Measurements from ENCODE around the gene TBCD.
"Not testable (repeated sequence)": the region's sequence is repeated elsewhere in the genome, so short reads cannot be mapped to it uniquely, and the experiment has no call there.

Gene TBCD

DNA sequence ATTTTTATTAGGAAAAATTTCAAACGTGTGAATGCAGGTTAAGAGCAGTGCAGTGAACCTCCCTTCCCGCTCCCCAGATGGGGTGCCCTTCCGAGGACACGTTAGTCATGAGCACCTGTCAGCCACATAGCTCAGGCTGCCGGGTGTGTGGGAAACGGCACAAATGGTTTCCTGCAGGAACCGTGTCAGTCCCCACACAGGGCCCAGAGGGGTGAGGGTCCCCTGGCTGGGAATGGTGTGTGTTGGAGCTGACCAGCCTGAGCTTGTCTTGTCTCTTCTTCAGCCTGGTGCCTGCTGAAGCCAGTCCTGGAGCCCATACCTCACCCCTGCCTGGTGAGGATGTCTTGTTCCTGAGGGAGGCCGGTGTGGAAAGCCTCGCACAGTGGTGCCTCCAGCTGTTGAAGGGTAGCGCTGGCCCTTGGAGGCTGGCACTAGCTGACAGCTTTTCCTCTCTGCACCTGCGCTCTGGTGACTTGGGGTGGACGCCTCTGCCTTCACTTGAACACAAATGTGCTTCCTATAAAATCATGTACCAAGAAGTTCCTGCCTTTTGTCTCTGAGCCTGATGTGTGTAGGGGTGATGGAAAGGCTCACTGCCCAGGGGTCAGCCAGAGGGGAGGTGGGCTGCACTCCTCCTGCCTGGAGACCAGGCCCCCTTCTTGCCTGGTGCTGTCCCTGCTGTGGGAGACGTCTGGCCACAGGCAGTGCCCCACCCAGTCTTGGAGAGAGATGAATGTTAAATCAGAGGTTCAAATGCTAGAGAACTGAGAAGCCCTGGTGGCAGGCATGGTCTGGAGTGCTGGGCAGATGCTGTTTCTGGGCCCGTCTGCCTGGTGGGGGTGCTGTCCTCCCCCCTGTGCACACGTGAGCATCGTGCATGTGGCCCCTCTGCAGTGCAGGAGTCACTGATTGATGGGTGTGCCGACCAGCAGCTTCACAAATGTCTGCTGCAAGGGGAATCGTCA lies 190.6 kb downstream of the TBCD start:
- no peak for DNase-seq

DNA sequence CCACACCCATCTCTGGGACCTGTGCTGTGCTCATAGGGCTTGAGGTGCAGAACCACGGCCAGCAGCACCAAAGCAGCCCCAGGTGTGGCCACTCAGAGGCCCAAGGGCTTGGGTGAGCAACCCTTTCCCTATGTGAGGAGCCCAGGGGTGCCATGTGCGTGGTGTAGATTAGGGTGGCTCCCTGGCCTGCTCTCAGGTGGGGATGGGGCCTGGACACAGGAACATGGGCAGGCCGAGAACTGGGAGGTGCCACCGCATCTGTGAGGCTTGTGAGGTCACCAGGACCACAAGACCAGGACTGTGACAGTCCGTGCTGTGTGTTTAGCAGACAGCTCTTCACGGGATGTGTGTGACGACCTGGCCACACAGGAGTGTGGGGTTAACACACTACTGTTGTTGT lies 191.5 kb downstream of the TBCD start:
- no peak for DNase-seq

DNA sequence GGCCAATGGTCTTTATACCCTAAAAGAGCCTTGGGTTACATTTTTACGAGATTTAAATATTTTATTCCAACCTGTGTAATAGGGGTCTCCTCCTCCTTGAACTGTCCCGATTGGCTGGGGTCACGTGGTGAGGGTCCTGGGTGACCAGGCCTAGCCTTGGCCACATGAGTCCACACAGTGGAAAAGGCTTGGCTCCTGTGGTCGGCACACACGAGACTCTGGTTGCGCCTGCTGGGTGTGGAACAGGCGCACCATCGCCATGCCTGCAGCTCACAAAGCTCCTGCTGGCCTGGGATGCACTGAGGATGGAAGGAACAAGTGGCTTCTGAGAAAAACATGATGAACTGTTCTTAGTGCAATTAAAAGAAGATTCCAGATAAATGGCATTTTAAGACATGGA lies 191.9 kb downstream of the TBCD start:
- DNase-seq: no peak

DNA sequence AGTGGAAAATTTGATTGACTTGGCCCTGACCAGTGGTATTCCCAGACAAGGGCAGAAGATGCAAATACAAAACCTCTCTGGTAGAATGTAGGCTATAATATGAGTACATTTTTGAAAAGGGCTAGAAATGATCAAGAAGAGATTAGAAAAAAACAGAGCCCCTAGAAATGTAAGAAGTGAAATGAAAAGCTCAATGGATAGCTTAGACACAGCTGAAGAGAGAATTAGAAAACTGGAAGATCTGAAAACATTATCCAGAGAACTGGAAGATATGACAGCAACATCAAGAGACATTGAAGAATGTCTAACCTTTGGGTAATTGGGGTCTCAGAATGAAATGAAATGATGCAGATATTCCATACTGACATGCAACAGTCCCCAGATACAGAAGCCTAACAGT lies 193.1 kb downstream of the TBCD start:
- DNase-seq: peak; percentile 18

DNA sequence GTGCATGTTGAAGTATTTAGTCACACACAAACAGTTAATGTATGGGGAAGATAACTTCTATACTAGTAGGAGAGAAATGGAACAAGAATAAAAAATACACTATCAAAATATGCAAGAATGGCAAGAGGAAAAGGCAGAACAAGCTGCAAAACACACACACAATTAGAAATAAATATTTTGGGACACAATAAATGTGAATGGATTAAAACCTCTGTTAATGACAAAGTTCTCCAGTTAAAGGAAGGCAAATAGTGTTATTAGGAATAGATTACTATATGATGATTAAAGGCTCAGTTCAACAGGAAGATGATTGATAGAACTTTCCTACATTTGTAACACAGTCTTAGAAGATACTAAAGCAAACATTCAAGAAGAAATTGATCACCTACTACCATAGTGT lies 194.2 kb downstream of the TBCD start:
- DNase-seq: no peak

DNA sequence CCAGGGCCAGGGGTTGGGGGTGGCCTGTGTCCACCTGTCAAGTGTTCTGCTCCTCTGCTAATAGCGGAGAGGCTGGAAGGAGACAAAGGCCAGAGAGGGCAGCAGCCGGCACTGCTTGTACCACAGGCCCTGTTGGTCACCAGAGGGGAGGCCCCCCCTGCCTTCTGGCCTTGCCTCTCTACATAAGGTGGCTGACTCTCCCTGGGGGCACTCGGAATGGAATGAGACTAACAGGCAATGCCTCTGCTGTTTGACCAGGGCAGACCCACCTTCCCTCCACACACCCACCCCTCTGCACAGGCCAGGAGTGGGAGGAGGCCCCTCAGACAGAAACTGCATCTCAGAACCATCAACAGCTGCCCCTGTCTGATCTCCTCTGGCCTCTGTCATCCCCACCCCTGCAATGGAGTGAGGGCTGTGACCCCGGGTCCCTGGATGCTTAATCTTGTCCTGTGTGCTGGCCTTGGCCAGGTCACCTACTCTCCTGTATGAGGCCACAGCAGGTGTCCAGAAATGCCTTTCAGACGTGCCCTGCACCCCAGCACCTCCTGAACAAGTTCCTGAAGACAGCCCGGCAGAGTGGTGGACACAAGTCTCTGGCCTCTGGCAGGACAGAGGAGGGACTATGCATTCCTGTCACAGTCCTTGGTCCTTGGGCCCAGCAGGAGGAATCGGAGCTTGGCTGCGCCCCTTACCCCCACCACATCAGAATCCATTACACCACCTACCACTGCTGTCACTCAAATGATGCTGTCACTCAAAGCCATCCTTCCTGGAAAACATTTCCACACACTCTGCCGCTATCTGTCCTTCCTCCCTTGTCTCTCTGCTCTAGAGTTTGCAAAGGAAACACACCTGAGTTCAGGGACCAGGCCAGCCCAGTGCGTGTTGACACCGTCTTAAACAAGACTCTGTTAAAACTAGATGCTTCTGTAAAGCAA lies 195.5 kb downstream of the TBCD start:
- DNase-seq: no peak

DNA sequence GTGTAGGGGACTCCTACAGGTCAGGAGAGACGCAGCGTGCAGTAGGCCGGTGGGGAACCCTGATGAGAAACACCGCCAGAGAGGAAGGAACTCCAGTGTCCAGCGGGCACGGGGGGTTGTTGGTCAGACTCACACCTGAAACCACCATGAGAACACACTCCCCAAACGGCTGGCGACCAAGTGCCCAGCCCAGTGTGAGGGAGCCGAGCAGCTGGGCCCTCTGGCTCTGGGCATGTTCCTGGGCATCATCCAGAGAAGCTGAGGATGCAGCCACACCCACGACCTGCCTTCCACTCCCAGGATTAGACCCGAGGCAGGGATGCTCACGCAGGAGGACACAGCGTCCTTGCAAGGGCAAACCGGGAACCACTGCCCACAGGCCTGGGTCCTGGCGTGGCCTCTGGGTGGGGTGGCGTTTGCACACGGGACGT lies 196.2 kb downstream of the TBCD start:
- no peak for DNase-seq

DNA sequence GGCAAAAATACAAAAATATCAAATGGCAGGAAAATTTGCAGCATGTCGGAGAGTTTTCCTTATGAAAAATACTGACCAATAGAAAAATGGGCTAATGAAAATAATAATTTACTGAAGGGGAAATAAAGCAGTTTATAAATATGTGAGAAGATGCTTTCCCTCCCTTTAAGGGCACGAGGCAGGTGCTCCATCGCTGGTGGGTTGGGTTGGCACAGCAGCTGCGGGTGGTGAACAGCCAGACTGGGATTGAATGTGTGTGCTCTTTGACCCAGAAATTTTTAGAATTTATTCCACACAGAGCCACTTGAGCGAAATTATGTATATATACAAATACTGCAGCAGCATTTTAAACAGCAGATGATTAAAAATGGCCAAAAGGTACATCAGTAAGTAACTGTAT lies 197.1 kb downstream of the TBCD start:
- no peak for DNase-seq

DNA sequence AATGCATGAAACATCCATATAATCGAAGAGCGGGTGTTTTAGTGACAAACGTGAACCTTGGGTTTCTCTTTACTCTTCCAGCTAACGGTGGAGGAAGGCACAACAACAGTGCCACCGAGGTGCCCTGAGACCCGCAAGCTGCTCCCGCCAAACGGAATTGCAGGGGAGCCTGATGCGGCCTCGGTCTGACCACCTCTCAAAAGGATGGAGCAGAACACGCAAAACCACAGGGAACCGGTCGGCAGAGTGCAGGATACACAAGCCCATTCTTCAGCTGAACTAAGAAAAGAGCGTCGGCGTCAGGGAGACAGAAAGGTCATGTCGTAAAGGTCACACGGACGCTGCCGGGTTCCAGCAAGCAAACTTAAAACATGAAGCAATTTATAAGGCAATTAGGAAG lies 197.5 kb downstream of the TBCD start:
- no peak for DNase-seq

DNA sequence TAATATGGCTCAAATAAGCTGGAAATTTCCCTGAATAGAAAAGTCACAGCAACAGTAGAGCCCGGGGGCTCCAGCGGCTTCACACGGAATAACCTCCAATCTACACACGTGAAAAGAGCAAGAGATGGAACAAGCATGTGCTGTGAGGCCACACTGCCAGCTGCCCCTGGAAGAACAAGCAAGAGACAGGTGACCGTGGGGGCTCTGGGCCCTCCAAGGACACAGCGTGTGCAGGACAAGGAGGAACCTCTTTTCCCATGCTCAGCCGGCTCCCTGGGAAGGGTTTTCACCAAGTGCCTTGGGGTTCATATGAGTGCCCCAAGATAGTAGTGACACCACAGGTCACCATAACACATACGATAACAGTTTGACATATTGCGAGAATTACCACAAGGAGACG lies 198.1 kb downstream of the TBCD start:
- no peak for DNase-seq

DNA sequence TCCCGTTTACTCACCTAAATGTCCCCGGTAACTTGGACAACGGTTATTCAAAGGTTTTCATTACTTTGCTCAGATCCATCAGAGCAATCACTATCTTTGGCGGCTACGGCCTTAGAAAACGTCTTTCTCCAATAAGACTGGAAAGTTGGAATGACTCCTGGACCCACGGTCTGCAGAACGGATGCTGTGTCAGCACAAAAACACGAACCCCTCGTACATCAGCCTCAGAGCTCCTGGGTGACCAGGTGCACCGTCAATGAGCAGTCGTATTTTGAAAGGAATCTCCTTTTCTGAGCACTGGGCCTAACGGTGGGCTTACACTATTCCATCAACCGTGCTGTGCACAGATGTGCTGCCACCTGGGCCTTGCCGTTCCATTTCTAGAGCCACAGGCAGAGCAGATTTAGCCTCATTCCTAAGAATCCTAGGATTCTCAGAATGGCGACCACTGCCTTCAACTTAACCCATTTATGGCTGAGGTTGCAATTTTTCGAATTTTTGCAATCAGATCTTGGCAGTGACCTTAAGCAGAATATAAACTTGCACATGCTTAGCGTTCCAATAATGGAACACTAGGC lies 198.7 kb downstream of the TBCD start:
- no peak for DNase-seq

DNA sequence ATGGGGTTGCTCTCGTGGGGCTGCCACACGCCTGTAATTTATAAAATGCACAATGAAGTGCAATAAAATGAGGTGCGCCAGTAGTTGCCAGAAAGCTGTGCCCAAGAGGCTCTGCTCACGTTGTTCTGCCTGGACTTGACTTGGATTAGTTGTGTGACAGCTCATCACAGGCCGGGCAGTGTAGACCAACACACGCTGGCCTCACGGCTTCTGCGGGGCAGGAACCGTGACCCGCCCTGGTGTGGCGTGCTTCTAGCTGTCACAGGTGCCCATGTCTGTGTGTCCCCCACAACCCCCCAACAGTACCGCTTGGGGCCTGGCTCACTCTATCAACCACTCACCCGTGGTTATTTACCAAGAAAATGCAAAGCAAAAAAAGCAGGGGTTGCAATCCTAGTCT lies 200.2 kb downstream of the TBCD start:
- DNase-seq: no peak

DNA sequence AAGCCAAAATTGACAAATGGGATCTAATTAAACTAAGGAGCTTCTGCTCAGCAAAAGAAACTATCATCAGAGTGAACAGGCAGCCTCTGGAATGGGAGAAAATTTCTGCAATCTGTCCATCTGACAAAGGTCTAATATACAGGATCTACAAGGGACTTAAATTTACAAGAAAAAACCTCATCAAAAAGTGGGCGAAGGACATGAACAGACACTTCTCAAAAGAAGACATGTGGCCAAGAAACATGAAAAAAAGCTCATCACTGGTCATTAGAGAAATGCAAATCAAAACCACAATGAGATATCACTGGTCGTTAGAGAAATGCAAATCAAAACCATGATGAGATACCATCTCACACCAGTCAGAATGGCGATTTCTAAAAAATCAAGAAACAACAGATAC lies 203.2 kb downstream of the TBCD start:
- not testable (repeated sequence) for DNase-seq

DNA sequence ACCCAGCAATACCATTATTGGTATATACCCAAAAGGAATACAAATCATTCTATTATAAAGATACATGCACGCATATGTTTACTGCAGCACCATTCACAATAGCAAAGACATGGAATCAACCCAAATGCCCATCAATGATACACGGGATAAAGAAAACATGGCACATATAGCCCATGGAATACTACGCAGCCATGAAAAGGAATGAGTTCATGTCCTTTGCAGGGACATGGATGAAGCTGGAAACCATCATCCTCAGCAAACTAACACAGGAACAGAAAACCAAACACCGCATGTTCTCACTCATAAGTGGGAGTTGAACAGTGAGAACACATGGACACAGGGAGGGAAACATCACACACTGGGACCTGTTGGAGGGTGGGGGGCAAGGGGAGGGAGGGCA lies 203.8 kb downstream of the TBCD start:
- not testable (repeated sequence) for DNase-seq

DNA sequence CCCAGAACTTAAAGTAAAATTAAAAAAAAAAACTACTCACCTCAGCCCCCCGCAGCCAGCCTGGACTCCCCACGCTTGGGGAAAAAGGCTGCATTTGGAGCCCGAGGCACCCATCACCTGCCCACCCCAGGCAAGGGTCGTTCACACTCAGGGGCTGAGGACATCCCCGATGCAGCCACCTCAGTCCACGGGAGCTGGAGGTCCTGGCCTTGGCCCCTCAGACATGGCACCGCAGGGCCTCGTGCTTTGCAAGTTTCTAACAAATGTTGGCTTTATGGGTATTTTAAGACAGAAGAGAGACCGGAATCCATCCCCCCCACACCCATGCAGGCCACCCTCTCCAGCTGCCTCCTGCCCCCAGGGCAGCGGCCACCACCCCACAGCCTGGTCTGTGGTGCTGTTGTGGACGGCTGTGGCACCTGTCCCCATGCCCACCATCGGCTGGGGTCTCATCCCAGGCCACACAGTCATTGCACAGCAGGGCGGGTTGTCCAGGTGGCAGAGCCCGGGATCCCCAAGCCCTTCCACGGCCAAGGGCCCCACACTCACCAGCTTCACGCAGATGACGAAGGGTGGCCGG lies 204.4 kb downstream of the TBCD start:
- DNase-seq: no peak

DNA sequence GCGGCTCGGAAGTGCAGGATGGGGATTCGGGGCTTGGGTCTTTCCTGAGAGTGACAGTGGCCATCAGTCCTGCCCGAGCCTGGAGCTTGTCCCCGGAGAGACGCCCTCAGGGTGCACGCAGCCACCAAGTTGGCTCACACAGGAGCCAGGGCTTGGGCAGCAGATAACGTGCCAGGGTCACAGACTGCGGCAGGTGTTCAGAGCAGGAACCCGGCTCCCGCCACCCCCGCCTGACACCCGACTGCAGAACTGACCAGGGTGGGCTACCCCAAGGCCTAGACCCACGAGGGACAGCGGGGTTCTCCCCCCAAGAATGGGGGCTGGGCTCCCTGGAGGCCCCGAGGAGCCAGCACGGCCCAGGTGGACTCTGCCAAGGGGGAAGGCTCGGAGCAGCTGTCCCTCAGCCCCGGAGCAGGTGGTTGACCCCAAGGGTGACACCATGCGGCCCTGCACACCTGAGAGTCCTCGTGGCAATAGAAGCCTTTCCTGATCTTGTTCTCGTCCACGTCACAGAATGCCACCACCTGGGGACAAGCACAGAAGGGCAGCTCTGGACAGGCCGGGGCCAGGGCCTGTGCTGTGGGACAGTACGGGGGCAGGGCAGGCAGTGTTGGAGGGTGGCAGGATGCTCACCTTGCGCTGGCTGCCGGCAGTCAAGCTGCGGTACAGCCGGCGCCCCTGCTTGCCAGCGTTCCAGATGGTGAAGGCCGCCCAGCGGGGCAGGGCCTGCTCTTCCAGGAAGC lies 205.0 kb downstream of the TBCD start:
- DNase-seq: no peak

DNA sequence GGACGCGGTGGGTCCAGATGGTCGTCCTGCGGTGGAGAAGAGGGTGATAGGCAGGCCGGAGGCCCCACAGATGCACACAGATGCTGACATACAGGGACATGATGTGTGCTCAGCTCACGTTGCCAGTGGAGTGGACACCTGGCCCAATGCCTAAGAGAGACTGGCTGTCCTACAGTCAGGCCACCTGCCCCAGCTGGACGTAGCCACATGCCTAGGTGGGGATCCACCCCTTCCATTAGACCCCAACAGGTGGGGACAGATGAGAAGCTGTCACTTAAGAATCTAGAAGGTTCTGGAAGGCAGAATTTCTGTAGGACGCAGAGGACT lies 205.6 kb downstream of the TBCD start:
- DNase-seq: no peak

DNA sequence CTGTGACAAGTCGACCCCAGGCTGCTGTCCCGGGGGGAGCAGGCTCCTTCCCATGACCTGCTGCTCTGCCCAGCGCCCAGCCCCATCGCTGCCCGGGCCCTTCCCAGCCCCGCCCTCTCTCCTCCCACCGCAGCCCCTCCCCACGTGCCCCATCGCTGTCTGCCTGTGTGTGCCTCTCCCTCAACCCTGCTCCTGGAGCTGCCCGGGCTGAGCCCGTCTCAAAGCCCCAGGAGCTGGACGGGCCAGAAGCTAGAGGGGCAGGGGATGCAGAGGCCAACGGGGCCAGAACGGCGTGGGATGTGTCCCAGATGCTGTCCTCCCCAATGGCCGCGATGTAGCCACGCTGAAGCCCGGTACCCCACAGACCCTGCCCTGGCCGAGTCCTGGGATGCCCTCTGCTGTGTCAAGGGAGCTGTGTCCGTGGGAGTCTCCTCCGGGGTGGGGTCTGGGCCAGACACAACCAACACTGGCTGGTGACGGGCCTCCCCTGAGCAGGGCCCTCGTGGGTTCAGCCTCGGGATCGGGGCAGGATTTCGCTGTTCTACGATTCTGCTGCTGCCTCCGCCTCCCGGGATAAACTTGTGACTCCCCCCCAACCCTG lies 206.2 kb downstream of the TBCD start:
- DNase-seq: no peak

DNA sequence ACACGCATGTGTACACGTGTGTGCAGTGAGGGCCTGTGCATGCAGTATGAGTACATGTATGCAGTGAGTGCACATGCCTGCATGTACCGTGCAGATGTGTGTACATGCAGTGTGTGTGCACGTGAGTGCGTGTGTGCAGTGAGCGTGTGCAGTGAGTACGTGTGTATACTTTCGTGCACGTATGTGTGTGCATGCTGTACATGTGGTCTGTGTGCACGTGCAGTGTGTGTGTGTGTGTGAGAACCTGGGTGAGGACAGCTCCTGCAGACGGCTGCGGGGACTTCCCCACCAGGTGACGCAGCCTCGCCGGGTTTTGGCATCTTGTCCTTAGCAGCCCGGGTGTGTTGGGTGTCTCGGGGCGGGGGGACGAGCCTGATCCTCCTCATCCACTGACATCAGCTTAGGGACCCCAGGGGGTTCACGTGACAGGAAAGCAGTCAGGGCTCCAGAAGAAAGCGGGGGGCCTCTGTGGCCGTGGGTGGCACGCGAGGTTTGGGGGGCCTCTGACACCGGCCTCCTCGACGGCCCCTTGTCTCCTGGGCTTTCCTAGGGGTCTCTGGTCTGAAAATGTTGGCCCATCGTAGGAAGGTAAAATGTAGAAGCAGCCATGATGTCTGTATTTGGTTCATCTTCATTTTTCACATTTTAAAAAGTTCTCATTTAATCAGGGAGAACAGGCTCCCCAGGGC lies 207.5 kb downstream of the TBCD start:
- DNase-seq: no peak

DNA sequence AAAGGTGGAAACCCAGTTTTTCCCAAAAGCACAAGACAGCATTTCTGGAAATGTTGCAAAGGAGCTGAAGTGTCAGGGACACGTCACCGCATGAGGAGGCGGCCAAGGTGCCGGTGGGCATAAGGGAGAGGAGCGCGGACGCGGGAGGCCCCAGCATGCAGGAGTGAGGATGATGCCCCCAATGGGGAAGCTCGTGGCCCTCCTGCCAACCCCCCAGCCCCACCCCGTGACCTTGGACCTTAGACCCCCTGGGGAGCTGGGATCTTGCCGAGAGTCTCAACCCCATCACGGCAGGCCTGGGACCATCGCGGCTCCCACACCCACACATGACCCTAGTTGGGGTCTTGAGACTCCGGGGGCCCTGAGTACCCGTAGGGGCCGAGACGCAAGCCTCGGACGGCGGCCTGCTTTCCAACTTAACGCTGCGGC lies 208.1 kb downstream of the TBCD start:
- DNase-seq: no peak

Measured in OCI-M1 (cell line).